Lung (tissue), 12 donors: ENCODE measurements around the gene MARK2. TPM values are rescaled to one million over a fixed set of nuclear protein-coding genes. Genes with fewer than 3 reads are reported as not detected.

Experiments used
- ATAC-seq: fragments of 200-7000 bp; cut with Tn5 transposase; one replicate; pipeline ENCODE4 v1.9.1; 2020; ENCODE audit warnings: moderate number of reproducible peaks; ENCODE audit not compliant: insufficient read depth, low FRiP score
- DNase-seq, 3 donors: peaks; one replicate each; pipeline ENCODE4 v3.0.0-alpha.2; 2013 to 2017
- H3K27ac ChIP-seq, 2 donors: one replicate each; pipeline ENCODE4 v1.5.1; 2013; ENCODE audit warnings: mild to moderate bottlenecking in 2 of 2, moderate library complexity in 2 of 2, control low read depth in 1 of 2, inconsistent platforms in 1 of 2, low read depth in 1 of 2, low read length in 1 of 2
- H3K27me3 ChIP-seq, 3 donors: one replicate each; pipeline ENCODE4 v1.5.1; 2013; ENCODE audit warnings: low read length in 2 of 3; ENCODE audit not compliant: control insufficient read depth in 3 of 3, insufficient read depth in 3 of 3
- H3K36me3 ChIP-seq, 4 donors: one replicate each; pipeline ENCODE4 v1.5.1; 2013; ENCODE audit warnings: low read length in 4 of 4, mild to moderate bottlenecking in 1 of 4, moderate library complexity in 1 of 4; ENCODE audit not compliant: control insufficient read depth in 4 of 4, insufficient read depth in 4 of 4
- H3K4me1 ChIP-seq, 5 donors: one replicate each; pipeline ENCODE4 v1.5.1; 2013; ENCODE audit warnings: low read length in 5 of 5, mild to moderate bottlenecking in 2 of 5, moderate library complexity in 1 of 5; ENCODE audit not compliant: control insufficient read depth in 5 of 5, insufficient read depth in 5 of 5
- H3K4me3 ChIP-seq: one replicate; pipeline ENCODE4 v1.5.1; 2013; ENCODE audit warnings: mild to moderate bottlenecking, control low read depth, moderate library complexity
- H3K9ac ChIP-seq, 2 donors: one replicate each; pipeline ENCODE4 v1.5.1; 2013; ENCODE audit warnings: low read length in 2 of 2, control low read depth in 1 of 2; ENCODE audit not compliant: insufficient read depth in 1 of 2
- H3K9me3 ChIP-seq, 4 donors: one replicate each; pipeline ENCODE4 v1.5.1; 2013; ENCODE audit warnings: low read length in 3 of 4, mild to moderate bottlenecking in 1 of 4, moderate library complexity in 1 of 4; ENCODE audit not compliant: control insufficient read depth in 4 of 4, insufficient read depth in 3 of 4
- WGBS, 2 donors: extraction: QIAGEN DNeasy Blood & Tissue Kit; methylation state at CpG; one replicate each; pipeline ENCODE4 v1.1.7; 2013; 5-methylcytosine and 5-hydroxymethylcytosine counted together
- polyA plus RNA-seq, 2 donors: library from polyadenylated mRNA; stranded (reverse); fragments of 200-250 nt; gene quantifications; one replicate each; pipeline ENCODE4 v1.2.1, GENCODE V29; 2013
- total RNA-seq, 2 donors: library from RNA; depleted of rRNA in 1 of 2; stranded (reverse); fragments of >200 nt in 1 of 2; gene quantifications; one replicate each; pipeline ENCODE4 v1.2.1, GENCODE V29; 2014 to 2021
- TF ChIP-seq, protein P1 (sequence below): IDR thresholded peaks from 2 replicates; pipeline ENCODE4 v1.5.1; 2012; ENCODE audit warnings: mild to moderate bottlenecking; ENCODE audit errors: control extremely low read depth, extremely low read depth
- donor health status: control.
- donor health status: control.
- donor health status: Bipolar disorder and iron deficiency.
- donor health status: healthy.
- donor health status: DM: yes; HTN: yes; CAD: no.

Gene MARK2
- total and polyA plus RNA-seq, 4 donors: 15.5 to 42.9 (median 32.3) TPM

DNA sequence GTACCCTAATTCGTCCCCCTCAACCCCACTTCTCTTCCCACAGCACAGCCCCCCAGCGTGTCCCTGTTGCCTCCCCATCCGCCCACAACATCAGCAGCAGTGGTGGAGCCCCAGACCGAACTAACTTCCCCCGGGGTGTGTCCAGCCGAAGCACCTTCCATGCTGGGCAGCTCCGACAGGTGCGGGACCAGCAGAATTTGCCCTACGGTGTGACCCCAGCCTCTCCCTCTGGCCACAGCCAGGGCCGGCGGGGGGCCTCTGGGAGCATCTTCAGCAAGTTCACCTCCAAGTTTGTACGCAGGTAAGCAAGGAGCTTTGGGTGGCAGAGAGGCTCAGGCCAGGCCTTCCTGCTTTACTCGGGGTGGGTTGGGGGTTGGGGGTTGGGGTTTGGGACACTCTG, 65.8 kb downstream of the MARK2 start:
- DNase-seq (no peak), ATAC-seq (no peak)
- no peaks in the 10 kb centered on the region for H3K9me3 ChIP-seq
- 94 to 97% methylated on average over 13 of the region's 13 CpGs for WGBS, 2 donors
- H3K4me3 ChIP-seq: no peak overlapping the region
- no peaks in the 10 kb centered on the region for H3K27me3 ChIP-seq
- no peak overlapping the region for H3K9ac ChIP-seq
- TF ChIP-seq, protein P1, sequence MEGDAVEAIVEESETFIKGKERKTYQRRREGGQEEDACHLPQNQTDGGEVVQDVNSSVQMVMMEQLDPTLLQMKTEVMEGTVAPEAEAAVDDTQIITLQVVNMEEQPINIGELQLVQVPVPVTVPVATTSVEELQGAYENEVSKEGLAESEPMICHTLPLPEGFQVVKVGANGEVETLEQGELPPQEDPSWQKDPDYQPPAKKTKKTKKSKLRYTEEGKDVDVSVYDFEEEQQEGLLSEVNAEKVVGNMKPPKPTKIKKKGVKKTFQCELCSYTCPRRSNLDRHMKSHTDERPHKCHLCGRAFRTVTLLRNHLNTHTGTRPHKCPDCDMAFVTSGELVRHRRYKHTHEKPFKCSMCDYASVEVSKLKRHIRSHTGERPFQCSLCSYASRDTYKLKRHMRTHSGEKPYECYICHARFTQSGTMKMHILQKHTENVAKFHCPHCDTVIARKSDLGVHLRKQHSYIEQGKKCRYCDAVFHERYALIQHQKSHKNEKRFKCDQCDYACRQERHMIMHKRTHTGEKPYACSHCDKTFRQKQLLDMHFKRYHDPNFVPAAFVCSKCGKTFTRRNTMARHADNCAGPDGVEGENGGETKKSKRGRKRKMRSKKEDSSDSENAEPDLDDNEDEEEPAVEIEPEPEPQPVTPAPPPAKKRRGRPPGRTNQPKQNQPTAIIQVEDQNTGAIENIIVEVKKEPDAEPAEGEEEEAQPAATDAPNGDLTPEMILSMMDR: no peak
- peaks cover 33 to 84% (median 42%) of the 10 kb centered on the region in 4 donors for H3K36me3 ChIP-seq
- no peak overlapping the region for H3K27ac ChIP-seq
- peaks cover 0 to 27% (median 7%) of the 10 kb centered on the region in 5 donors for H3K4me1 ChIP-seq

DNA sequence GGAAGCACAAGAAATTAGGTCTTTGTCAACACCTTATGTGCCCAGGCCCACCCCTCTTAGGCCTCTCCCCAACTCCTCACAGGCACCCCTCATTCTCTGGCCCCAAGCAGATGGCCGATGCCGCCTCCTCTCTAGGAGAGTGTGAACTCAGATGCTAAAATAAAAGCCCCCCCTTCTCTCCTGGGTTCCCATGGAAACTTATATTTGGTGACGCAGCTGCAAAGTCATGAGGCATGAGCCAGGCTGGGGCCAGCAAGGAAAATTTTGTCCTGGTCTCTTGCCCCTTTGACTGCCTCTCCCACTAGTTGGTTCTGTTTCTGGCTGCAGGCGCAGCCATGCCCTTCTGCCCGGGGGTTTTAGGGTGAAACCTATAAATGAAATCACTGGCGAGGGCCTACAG, 66.3 kb downstream of the MARK2 start:
- H3K9me3 ChIP-seq: no peaks in the 10 kb centered on the region
- ATAC-seq (no peak), DNase-seq (no peak)
- no peak overlapping the region for H3K9ac ChIP-seq
- no peak overlapping the region for H3K4me3 ChIP-seq
- H3K4me1 ChIP-seq: peaks cover 0 to 31% (median 7%) of the 10 kb centered on the region in 5 donors
- H3K27ac ChIP-seq: no peak overlapping the region
- peaks cover 33 to 84% (median 37%) of the 10 kb centered on the region in 4 donors for H3K36me3 ChIP-seq
- 88 to 90% methylated on average over 6 of the region's 6 CpGs for WGBS, 2 donors
- TF ChIP-seq, protein P1: no peak
- no peaks in the 10 kb centered on the region for H3K27me3 ChIP-seq

DNA sequence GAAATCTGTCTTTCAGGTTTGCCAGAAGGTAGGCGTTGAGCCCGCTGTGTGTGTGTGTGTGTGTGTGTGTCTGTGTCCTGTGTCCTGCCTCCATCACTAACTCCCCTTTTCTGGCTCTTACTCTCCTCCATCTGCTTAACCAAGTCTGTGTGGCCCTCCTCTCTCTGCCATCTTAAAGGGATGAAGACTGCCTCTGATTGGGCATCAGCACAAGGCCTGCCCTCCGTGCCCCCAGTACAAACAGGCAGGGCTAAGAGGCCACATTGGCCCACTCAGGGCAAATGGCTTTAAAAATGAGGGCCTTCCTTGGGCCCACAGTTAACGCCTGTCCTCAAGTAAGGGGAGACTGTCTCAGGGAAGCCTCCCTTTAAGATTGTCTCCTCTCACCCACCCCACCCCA, 67.2 kb downstream of the MARK2 start:
- no peaks in the 10 kb centered on the region for H3K27me3 ChIP-seq
- peaks cover 24 to 83% (median 30%) of the 10 kb centered on the region in 4 donors for H3K36me3 ChIP-seq
- no peak for ATAC-seq
- H3K4me3 ChIP-seq: no peak overlapping the region
- no peak for DNase-seq
- no peaks in the 10 kb centered on the region for H3K9me3 ChIP-seq
- peaks cover 0 to 32% (median 7%) of the 10 kb centered on the region in 5 donors for H3K4me1 ChIP-seq
- H3K27ac ChIP-seq: no peak overlapping the region
- TF ChIP-seq, protein P1: no peak
- H3K9ac ChIP-seq: no peak overlapping the region
- WGBS, 2 donors: 94 to 97% methylated on average over 4 of the region's 4 CpGs

DNA sequence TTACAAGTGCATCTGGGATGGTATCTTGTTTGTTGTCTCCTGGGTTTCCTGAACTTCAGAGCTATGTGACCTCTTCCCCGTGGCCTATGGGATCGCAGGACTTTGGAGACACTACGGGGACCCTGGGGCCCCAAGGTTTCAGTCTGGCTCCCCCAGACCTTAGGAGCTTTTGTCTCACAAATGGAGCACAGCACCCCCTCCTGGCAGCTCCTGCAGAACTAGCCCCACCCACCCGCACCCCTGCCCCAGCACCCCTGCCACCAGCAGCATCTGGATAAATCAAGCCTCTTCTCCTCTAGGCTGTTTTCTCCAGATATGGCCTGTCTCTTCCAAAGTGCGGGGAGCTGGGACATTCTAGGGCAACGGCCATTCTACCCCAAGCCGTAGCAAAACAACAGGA, 67.7 kb downstream of the MARK2 start:
- Histone ChIP-seq H3K4me3 (no peak overlapping the region), H3K9ac (no peak overlapping the region), H3K4me1 (peaks cover 0 to 32% (median 7%) of the 10 kb centered on the region in 5 donors), H3K9me3 (no peaks in the 10 kb centered on the region), H3K36me3 (peaks cover 23 to 83% (median 28%) of the 10 kb centered on the region in 4 donors), H3K27me3 (no peaks in the 10 kb centered on the region), H3K27ac (no peak overlapping the region)
- TF ChIP-seq, protein P1: no peak
- DNase-seq (no peak), ATAC-seq (no peak)
- WGBS, 2 donors: 84 to 85% methylated on average over 7 of the region's 7 CpGs
